Esophagus squamous epithelium (tissue), 4 donors: ENCODE results near the gene LGALS7.

Experiments used
- CTCF ChIP-seq, 6 experiments: fragments of 450-650 bp in 4 of 6; fragments of 200-600 bp in 2 of 6; sonication (generic) in 2 of 6; IDR thresholded peaks; one replicate each; pipeline ENCODE4 v1.5.1; 2016 to 2019; ENCODE audit warnings: antibody characterized with exemption in 6 of 6, mild to moderate bottlenecking in 4 of 6, moderate library complexity in 4 of 6
- POLR2A ChIP-seq, 4 donors: fragments of 450-650 bp; IDR thresholded peaks; one replicate each; pipeline ENCODE4 v1.6.1; 2017; ENCODE audit warnings: antibody characterized with exemption in 4 of 4, mild to moderate bottlenecking in 4 of 4, moderate library complexity in 3 of 4

GRCh38 chr19:38817081-38817480, 43.8 kb upstream of the LGALS7 start:
- TF ChIP-seq CTCF (IDR thresholded peaks at IDR 0.05): no peak
- no peak for TF ChIP-seq POLR2A (IDR thresholded peaks at IDR 0.05)
